Suprapubic skin (tissue), 4 donors: ENCODE results near the gene LSM4. TPM values are rescaled to one million over a fixed set of nuclear protein-coding genes. Genes with fewer than 3 reads are reported as not detected.

Experiments used
- DNase-seq, 2 donors: peaks; one replicate each; pipeline ENCODE4 v3.0.0-alpha.2; 2019; ENCODE audit warnings: low spot score in 2 of 2
- H3K27ac ChIP-seq: fragments of 200-600 bp; sonication (generic); one replicate; pipeline ENCODE4 v1.5.1; 2019
- H3K27me3 ChIP-seq: fragments of 200-600 bp; sonication (generic); one replicate; pipeline ENCODE4 v1.5.1; 2019
- H3K36me3 ChIP-seq: fragments of 200-600 bp; sonication (generic); one replicate; pipeline ENCODE4 v1.5.1; 2019
- H3K4me1 ChIP-seq: fragments of 200-600 bp; sonication (generic); one replicate; pipeline ENCODE4 v1.5.1; 2019
- H3K4me3 ChIP-seq: fragments of 200-600 bp; sonication (generic); one replicate; pipeline ENCODE4 v1.5.1; 2019; ENCODE audit warnings: mild to moderate bottlenecking
- H3K9me3 ChIP-seq: fragments of 200-600 bp; sonication (generic); one replicate; pipeline ENCODE4 v1.5.1; 2019
- CTCF ChIP-seq, 2 donors: fragments of 200-600 bp in 1 of 2; fragments of 450-650 bp in 1 of 2; sonication (generic) in 1 of 2; IDR thresholded peaks; one replicate each; pipeline ENCODE4 v1.5.1; 2016 to 2019; ENCODE audit warnings: antibody characterized with exemption in 2 of 2, mild to moderate bottlenecking in 1 of 2, moderate library complexity in 1 of 2
- EP300 ChIP-seq: sonication (generic); formaldehyde crosslinking; IDR thresholded peaks from one replicate; pipeline ENCODE4 v1.6.1; 2017; ENCODE audit warnings: antibody characterized with exemption
- POLR2A ChIP-seq, 2 donors: fragments of 450-650 bp; IDR thresholded peaks; one replicate each; pipeline ENCODE4 v1.6.1; 2017; ENCODE audit warnings: antibody characterized with exemption in 2 of 2, mild to moderate bottlenecking in 2 of 2, moderate library complexity in 2 of 2
- POLR2AphosphoS5 ChIP-seq, 3 donors: sonication (generic); formaldehyde crosslinking; IDR thresholded peaks; one replicate each; pipeline ENCODE4 v1.6.1; 2017; ENCODE audit warnings: antibody characterized with exemption in 3 of 3
- WGBS: methylation state at CpG from one replicate; pipeline ENCODE4 v1.1.5; 2018; 5-methylcytosine and 5-hydroxymethylcytosine counted together
- total RNA-seq, 4 donors: library from RNA; depleted of rRNA; stranded (reverse); fragments of >200 nt; gene quantifications; one replicate each; pipeline ENCODE4 v1.1.0, GENCODE V29; 2016

The LSM4 gene
- total RNA-seq, 4 donors from 2014 or later: 53.1 to 115 (median 103) TPM

- Histone ChIP-seq H3K9me3 (no peaks in the 10 kb centered on the region), H3K27me3 (no peaks in the 10 kb centered on the region), H3K27ac (no peak overlapping the region), H3K4me3 (no peak overlapping the region), H3K4me1 (peaks cover 21% of the 10 kb centered on the region), H3K36me3 (peaks cover 12% of the 10 kb centered on the region)
- WGBS: 92% methylated on average over 23 of the region's 55 CpGs
- TF ChIP-seq CTCF (IDR thresholded peaks at IDR 0.05) (no peak), POLR2A (IDR thresholded peaks at IDR 0.05) (no peak), POLR2AphosphoS5 (IDR thresholded peaks at IDR 0.05) (no peak), EP300 (no peak)
- no peak for DNase-seq
Observed at GRCh38 chr19:18257503-18258470, 65.1 kb downstream of the LSM4 start.

Other genes with a start within 250 kb of the LSM4 start
- under 1 TPM in 2 of 4 donors, not detected in 2; 0.30 to 0.87 TPM for gene IL12RB1, start 236.1 kb downstream of the LSM4 start, total RNA-seq
- gene MAST3, start 225.3 kb downstream of the LSM4 start, total RNA-seq: 10 to 100 TPM; 13.4 to 29.7 (median 20.0) TPM
- gene PIK3R2, start 169.9 kb downstream of the LSM4 start, total RNA-seq: 10 to 100 TPM; 14.1 to 25.9 (median 19.5) TPM
- 10 to 100 TPM; 13.4 to 37.2 (median 35.1) TPM for gene IFI30, start 149.3 kb downstream of the LSM4 start, total RNA-seq
- gene MPV17L2, start 129.9 kb downstream of the LSM4 start, total RNA-seq: 10 to 100 TPM in 3 of 4 donors, 1 to 10 TPM in 1; 4.8 to 27.2 (median 14.7) TPM
- gene RAB3A, start 119.0 kb downstream of the LSM4 start, total RNA-seq: 1 to 10 TPM; 1.9 to 5.3 (median 1.9) TPM
- 1 to 10 TPM in 1 of 4 donors, under 1 TPM in 1, not detected in 2; 0.47 to 2.0 TPM for gene PDE4C, start 96.6 kb downstream of the LSM4 start, total RNA-seq
- gene IQCN, start 48.6 kb downstream of the LSM4 start, total RNA-seq: 10 to 100 TPM in 3 of 4 donors, 1 to 10 TPM in 1; 8.1 to 27.6 (median 13.6) TPM
- 100 to 1,000 TPM; 330 to 579 (median 396) TPM for gene JUND, start 41.5 kb downstream of the LSM4 start, total RNA-seq
- 1 to 10 TPM; 4.6 to 8.0 (median 7.6) TPM for gene PGPEP1, start 17.5 kb upstream of the LSM4 start, total RNA-seq
- gene GDF15, start 63.1 kb upstream of the LSM4 start, total RNA-seq: under 1 TPM in 3 of 4 donors, not detected in 1; 0.57 to 0.89 (median 0.86) TPM
- gene LRRC25, start 74.5 kb upstream of the LSM4 start, total RNA-seq: under 1 TPM in 3 of 4 donors, not detected in 1; 0.59 to 0.79 (median 0.73) TPM
- gene SSBP4, start 96.3 kb upstream of the LSM4 start, total RNA-seq: 10 to 100 TPM; 18.1 to 30.5 (median 27.4) TPM
- gene ISYNA1, start 115.1 kb upstream of the LSM4 start, total RNA-seq: 10 to 100 TPM in 3 of 4 donors, 1 to 10 TPM in 1; 7.9 to 27.6 (median 21.0) TPM
- gene ELL, start 199.0 kb upstream of the LSM4 start, total RNA-seq: 10 to 100 TPM; 27.0 to 59.5 (median 36.9) TPM
- 100 to 1,000 TPM; 194 to 217 (median 203) TPM for gene FKBP8, start 220.5 kb upstream of the LSM4 start, total RNA-seq
- gene KXD1, start 234.8 kb upstream of the LSM4 start, total RNA-seq: 100 to 1,000 TPM in 1 of 4 donors, 10 to 100 TPM in 3; 72.4 to 107 (median 89.4) TPM
- 1,000 to 10,000 TPM in 1 of 4 donors, 100 to 1,000 TPM in 3; 405 to 1,087 (median 865) TPM for gene UBA52, start 248.8 kb upstream of the LSM4 start, total RNA-seq